ENCODE results near the gene HLF.

The HLF gene

DNA sequence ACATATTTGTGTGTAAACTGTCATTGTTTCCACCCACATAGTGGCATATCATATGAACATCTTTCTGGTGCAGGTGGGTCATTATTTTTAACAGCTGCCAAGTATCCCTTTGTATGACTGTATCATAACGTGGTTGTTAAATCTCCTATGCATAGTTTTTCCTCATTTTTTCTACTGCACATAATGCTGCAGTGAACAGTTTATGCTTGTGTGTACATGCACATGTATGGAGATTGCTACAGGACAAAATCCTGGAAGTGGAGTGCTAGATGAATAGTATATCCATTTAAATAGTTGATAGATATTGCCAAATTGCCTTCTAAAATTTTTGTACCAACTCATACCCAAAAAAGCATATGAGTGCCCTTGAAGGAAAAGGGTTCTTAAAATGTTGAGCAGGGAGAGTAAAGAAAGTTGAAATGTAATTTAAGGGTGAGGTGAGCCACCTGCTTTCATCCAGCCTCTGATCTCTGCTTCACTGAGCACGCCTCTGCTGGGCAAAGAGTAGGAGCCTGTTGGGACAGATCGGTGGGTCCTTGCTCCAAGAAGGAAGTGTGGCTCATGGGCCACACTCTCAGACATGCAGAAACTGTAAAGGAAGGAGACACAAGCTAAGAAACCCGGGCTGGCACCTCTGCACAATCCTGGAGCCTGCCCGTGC lies 55.3 kb downstream of the HLF start:
- no peak overlapping the region for H3K4ac ChIP-seq (ENCODE audit: low read length)
- no peaks in the 10 kb centered on the region for H3K9me3 ChIP-seq (replicated peaks in 1 of 2; ENCODE audit: control insufficient read depth in 2 of 2, insufficient read depth in 1 of 2, low read depth in 1 of 2, low read length in 2 of 2)
- H4K91ac ChIP-seq (ENCODE audit: low read depth, low read length, poor library complexity), result no peak overlapping the region
- no peak overlapping the region for H3K23ac ChIP-seq (ENCODE audit: low read depth, low read length, poor library complexity)
- no peak overlapping the region for H3K4me3 ChIP-seq (ENCODE audit: low read length in 2 of 2)
- no peak overlapping the region for H2BK5ac ChIP-seq (ENCODE audit: low read length)
- no peak overlapping the region for H3K18ac ChIP-seq (ENCODE audit: low read length)
- no peak overlapping the region for H2AK5ac ChIP-seq (ENCODE audit: low read depth, low read length)
- no CpG with 5 or more reads among the region's 5 CpGs for WGBS, 2 donors (ENCODE audit: extremely low coverage in 2 of 2, insufficient read length in 2 of 2, insufficient replicate concordance in 1 of 2)
- peaks cover 0 to 13% (median 0%) of the 10 kb centered on the region in 3 experiments for H3K27me3 ChIP-seq (ENCODE audit: control insufficient read depth in 3 of 3, insufficient read depth in 3 of 3, low read depth in 1 of 3, low read length in 3 of 3)
- H2AFZ ChIP-seq (ENCODE audit: low read length), result no peak overlapping the region
- H4K8ac ChIP-seq (ENCODE audit: low read depth, low read length), result no peak overlapping the region
- H3K9ac ChIP-seq (ENCODE audit: low read depth, low read length, poor library complexity), result no peak overlapping the region
- no peaks in the 10 kb centered on the region for H3K36me3 ChIP-seq (replicated peaks in 1 of 2; ENCODE audit: control insufficient read depth in 2 of 2, insufficient read depth in 2 of 2, low read length in 2 of 2)
- no peak overlapping the region for H3K4me2 ChIP-seq (ENCODE audit: insufficient read depth, low read length, poor library complexity, severe bottlenecking)
- H2BK12ac ChIP-seq (ENCODE audit: low read length), result no peak overlapping the region
- H3K27ac ChIP-seq (replicated peaks; ENCODE audit: low read length), result no peak overlapping the region
- DNase-seq (ENCODE audit: low spot score), result no peak
- H3K14ac ChIP-seq (ENCODE audit: low read length), result no peak overlapping the region
- H3K4me1 ChIP-seq (ENCODE audit: control insufficient read depth in 2 of 2, insufficient read depth in 1 of 2, low read depth in 1 of 2, low read length in 2 of 2), result no peaks in the 10 kb centered on the region
- H3K79me1 ChIP-seq (ENCODE audit: low read depth, low read length), result no peaks in the 10 kb centered on the region
- H2BK15ac ChIP-seq (ENCODE audit: low read length), result no peak overlapping the region
- no peak overlapping the region for H2BK120ac ChIP-seq (ENCODE audit: low read depth, low read length)

DNA sequence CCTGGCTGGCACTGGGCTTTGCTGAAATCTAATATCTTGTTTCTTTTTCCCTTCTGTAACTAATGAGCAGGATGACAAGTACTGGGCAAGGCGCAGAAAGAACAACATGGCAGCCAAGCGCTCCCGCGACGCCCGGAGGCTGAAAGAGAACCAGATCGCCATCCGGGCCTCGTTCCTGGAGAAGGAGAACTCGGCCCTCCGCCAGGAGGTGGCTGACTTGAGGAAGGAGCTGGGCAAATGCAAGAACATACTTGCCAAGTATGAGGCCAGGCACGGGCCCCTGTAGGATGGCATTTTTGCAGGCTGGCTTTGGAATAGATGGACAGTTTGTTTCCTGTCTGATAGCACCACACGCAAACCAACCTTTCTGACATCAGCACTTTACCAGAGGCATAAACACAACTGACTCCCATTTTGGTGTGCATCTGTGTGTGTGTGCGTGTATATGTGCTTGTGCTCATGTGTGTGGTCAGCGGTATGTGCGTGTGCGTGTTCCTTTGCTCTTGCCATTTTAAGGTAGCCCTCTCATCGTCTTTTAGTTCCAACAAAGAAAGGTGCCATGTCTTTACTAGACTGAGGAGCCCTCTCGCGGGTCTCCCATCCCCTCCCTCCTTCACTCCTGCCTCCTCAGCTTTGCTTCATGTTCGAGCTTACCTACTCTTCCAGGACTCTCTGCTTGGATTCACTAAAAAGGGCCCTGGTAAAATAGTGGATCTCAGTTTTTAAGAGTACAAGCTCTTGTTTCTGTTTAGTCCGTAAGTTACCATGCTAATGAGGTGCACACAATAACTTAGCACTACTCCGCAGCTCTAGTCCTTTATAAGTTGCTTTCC lies 56.0 kb downstream of the HLF start:
- no peaks in the 10 kb centered on the region for H3K4me1 ChIP-seq (ENCODE audit: control insufficient read depth in 2 of 2, insufficient read depth in 1 of 2, low read depth in 1 of 2, low read length in 2 of 2)
- no peak overlapping the region for H3K4me2 ChIP-seq (ENCODE audit: insufficient read depth, low read length, poor library complexity, severe bottlenecking)
- no peaks in the 10 kb centered on the region for H3K9me3 ChIP-seq (replicated peaks in 1 of 2; ENCODE audit: control insufficient read depth in 2 of 2, insufficient read depth in 1 of 2, low read depth in 1 of 2, low read length in 2 of 2)
- H3K4ac ChIP-seq (ENCODE audit: low read length), result no peak overlapping the region
- H2BK15ac ChIP-seq (ENCODE audit: low read length), result no peak overlapping the region
- H3K4me3 ChIP-seq (ENCODE audit: low read length in 2 of 2), result no peak overlapping the region
- no peaks in the 10 kb centered on the region for H3K36me3 ChIP-seq (replicated peaks in 1 of 2; ENCODE audit: control insufficient read depth in 2 of 2, insufficient read depth in 2 of 2, low read length in 2 of 2)
- H3K18ac ChIP-seq (ENCODE audit: low read length), result peak overlapping the region; percentile 40
- no peak overlapping the region for H2AK5ac ChIP-seq (ENCODE audit: low read depth, low read length)
- no peak overlapping the region for H3K9ac ChIP-seq (ENCODE audit: low read depth, low read length, poor library complexity)
- no peak overlapping the region for H4K91ac ChIP-seq (ENCODE audit: low read depth, low read length, poor library complexity)
- peaks cover 0 to 11% (median 0%) of the 10 kb centered on the region in 3 experiments for H3K27me3 ChIP-seq (ENCODE audit: control insufficient read depth in 3 of 3, insufficient read depth in 3 of 3, low read depth in 1 of 3, low read length in 3 of 3)
- no peak overlapping the region for H3K23ac ChIP-seq (ENCODE audit: low read depth, low read length, poor library complexity)
- H3K14ac ChIP-seq (ENCODE audit: low read length), result no peak overlapping the region
- no peak overlapping the region for H2AFZ ChIP-seq (ENCODE audit: low read length)
- no peaks in the 10 kb centered on the region for H3K79me1 ChIP-seq (ENCODE audit: low read depth, low read length)
- DNase-seq (ENCODE audit: low spot score), result no peak
- H2BK5ac ChIP-seq (ENCODE audit: low read length), result no peak overlapping the region
- no CpG with 5 or more reads among the region's 23 CpGs for WGBS, 2 donors (ENCODE audit: extremely low coverage in 2 of 2, insufficient read length in 2 of 2, insufficient replicate concordance in 1 of 2)
- H3K27ac ChIP-seq (replicated peaks; ENCODE audit: low read length), result no peak overlapping the region
- H2BK120ac ChIP-seq (ENCODE audit: low read depth, low read length), result no peak overlapping the region
- H2BK12ac ChIP-seq (ENCODE audit: low read length), result no peak overlapping the region
- no peak overlapping the region for H4K8ac ChIP-seq (ENCODE audit: low read depth, low read length)

DNA sequence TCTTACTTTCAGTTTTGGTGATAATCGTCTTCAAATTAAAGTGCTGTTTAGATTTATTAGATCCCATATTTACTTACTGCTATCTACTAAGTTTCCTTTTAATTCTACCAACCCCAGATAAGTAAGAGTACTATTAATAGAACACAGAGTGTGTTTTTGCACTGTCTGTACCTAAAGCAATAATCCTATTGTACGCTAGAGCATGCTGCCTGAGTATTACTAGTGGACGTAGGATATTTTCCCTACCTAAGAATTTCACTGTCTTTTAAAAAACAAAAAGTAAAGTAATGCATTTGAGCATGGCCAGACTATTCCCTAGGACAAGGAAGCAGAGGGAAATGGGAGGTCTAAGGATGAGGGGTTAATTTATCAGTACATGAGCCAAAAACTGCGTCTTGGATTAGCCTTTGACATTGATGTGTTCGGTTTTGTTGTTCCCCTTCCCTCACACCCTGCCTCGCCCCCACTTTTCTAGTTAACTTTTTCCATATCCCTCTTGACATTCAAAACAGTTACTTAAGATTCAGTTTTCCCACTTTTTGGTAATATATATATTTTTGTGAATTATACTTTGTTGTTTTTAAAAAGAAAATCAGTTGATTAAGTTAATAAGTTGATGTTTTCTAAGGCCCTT lies 56.8 kb downstream of the HLF start:
- H3K9me3 ChIP-seq (replicated peaks in 1 of 2; ENCODE audit: control insufficient read depth in 2 of 2, insufficient read depth in 1 of 2, low read depth in 1 of 2, low read length in 2 of 2), result no peaks in the 10 kb centered on the region
- H3K27ac ChIP-seq (replicated peaks; ENCODE audit: low read length), result no peak overlapping the region
- no peak overlapping the region for H3K18ac ChIP-seq (ENCODE audit: low read length)
- no peak overlapping the region for H2BK12ac ChIP-seq (ENCODE audit: low read length)
- no peak overlapping the region for H3K4me2 ChIP-seq (ENCODE audit: insufficient read depth, low read length, poor library complexity, severe bottlenecking)
- no peak overlapping the region for H2BK120ac ChIP-seq (ENCODE audit: low read depth, low read length)
- no peaks in the 10 kb centered on the region for H3K79me1 ChIP-seq (ENCODE audit: low read depth, low read length)
- no peak overlapping the region for H2AK5ac ChIP-seq (ENCODE audit: low read depth, low read length)
- no peak overlapping the region for H3K14ac ChIP-seq (ENCODE audit: low read length)
- H3K23ac ChIP-seq (ENCODE audit: low read depth, low read length, poor library complexity), result no peak overlapping the region
- H3K4me3 ChIP-seq (ENCODE audit: low read length in 2 of 2), result no peak overlapping the region
- H2AFZ ChIP-seq (ENCODE audit: low read length), result no peak overlapping the region
- DNase-seq (ENCODE audit: low spot score), result no peak
- H3K4ac ChIP-seq (ENCODE audit: low read length), result no peak overlapping the region
- WGBS, 2 donors (ENCODE audit: extremely low coverage in 2 of 2, insufficient read length in 2 of 2, insufficient replicate concordance in 1 of 2), result no CpG with 5 or more reads among the region's 6 CpGs
- H4K91ac ChIP-seq (ENCODE audit: low read depth, low read length, poor library complexity), result no peak overlapping the region
- no peak overlapping the region for H3K9ac ChIP-seq (ENCODE audit: low read depth, low read length, poor library complexity)
- no peaks in the 10 kb centered on the region for H3K36me3 ChIP-seq (replicated peaks in 1 of 2; ENCODE audit: control insufficient read depth in 2 of 2, insufficient read depth in 2 of 2, low read length in 2 of 2)
- peaks cover 0 to 11% (median 0%) of the 10 kb centered on the region in 3 experiments for H3K27me3 ChIP-seq (ENCODE audit: control insufficient read depth in 3 of 3, insufficient read depth in 3 of 3, low read depth in 1 of 3, low read length in 3 of 3)
- no peak overlapping the region for H2BK5ac ChIP-seq (ENCODE audit: low read length)
- no peak overlapping the region for H2BK15ac ChIP-seq (ENCODE audit: low read length)
- H4K8ac ChIP-seq (ENCODE audit: low read depth, low read length), result no peak overlapping the region
- H3K4me1 ChIP-seq (ENCODE audit: control insufficient read depth in 2 of 2, insufficient read depth in 1 of 2, low read depth in 1 of 2, low read length in 2 of 2), result no peaks in the 10 kb centered on the region

DNA sequence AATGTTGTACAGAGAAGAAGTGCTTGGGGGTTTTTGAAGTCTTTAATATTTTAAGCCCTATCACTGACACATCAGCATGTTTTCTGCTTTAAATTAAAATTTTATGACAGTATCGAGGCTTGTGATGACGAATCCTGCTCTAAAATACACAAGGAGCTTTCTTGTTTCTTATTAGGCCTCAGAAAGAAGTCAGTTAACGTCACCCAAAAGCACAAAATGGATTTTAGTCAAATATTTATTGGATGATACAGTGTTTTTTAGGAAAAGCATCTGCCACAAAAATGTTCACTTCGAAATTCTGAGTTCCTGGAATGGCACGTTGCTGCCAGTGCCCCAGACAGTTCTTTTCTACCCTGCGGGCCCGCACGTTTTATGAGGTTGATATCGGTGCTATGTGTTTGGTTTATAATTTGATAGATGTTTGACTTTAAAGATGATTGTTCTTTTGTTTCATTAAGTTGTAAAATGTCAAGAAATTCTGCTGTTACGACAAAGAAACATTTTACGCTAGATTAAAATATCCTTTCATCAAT lies 57.8 kb downstream of the HLF start:
- 100% methylated on average over 1 of the region's 11 CpGs; no CpG with 5 or more reads in 1 of the 2 donors for WGBS, 2 donors (ENCODE audit: extremely low coverage in 2 of 2, insufficient read length in 2 of 2, insufficient replicate concordance in 1 of 2)
- Histone ChIP-seq H3K27me3 (ENCODE audit: control insufficient read depth in 3 of 3, insufficient read depth in 3 of 3, low read depth in 1 of 3, low read length in 3 of 3) (peaks cover 0 to 11% (median 0%) of the 10 kb centered on the region in 3 experiments), H4K91ac (ENCODE audit: low read depth, low read length, poor library complexity) (no peak overlapping the region), H3K4me3 (ENCODE audit: low read length in 2 of 2) (no peak overlapping the region), H2BK5ac (ENCODE audit: low read length) (no peak overlapping the region), H3K4me2 (ENCODE audit: insufficient read depth, low read length, poor library complexity, severe bottlenecking) (no peak overlapping the region), H4K8ac (ENCODE audit: low read depth, low read length) (no peak overlapping the region), H3K23ac (ENCODE audit: low read depth, low read length, poor library complexity) (no peak overlapping the region), H2AK5ac (ENCODE audit: low read depth, low read length) (no peak overlapping the region), H2BK15ac (ENCODE audit: low read length) (no peak overlapping the region), H3K18ac (ENCODE audit: low read length) (no peak overlapping the region), H2BK12ac (ENCODE audit: low read length) (no peak overlapping the region), H3K9ac (ENCODE audit: low read depth, low read length, poor library complexity) (no peak overlapping the region), H3K36me3 (replicated peaks in 1 of 2; ENCODE audit: control insufficient read depth in 2 of 2, insufficient read depth in 2 of 2, low read length in 2 of 2) (no peaks in the 10 kb centered on the region), H2AFZ (ENCODE audit: low read length) (no peak overlapping the region), H3K4me1 (ENCODE audit: control insufficient read depth in 2 of 2, insufficient read depth in 1 of 2, low read depth in 1 of 2, low read length in 2 of 2) (no peaks in the 10 kb centered on the region), H3K14ac (ENCODE audit: low read length) (no peak overlapping the region), H3K79me1 (ENCODE audit: low read depth, low read length) (no peaks in the 10 kb centered on the region), H3K9me3 (replicated peaks in 1 of 2; ENCODE audit: control insufficient read depth in 2 of 2, insufficient read depth in 1 of 2, low read depth in 1 of 2, low read length in 2 of 2) (no peaks in the 10 kb centered on the region), H3K27ac (replicated peaks; ENCODE audit: low read length) (no peak overlapping the region), H3K4ac (ENCODE audit: low read length) (no peak overlapping the region), H2BK120ac (ENCODE audit: low read depth, low read length) (no peak overlapping the region)
- DNase-seq (ENCODE audit: low spot score), result no peak

Data from neuronal stem cell (in vitro differentiated cells).